ENCODE measurements around the gene ZFY.
"Not testable (repeated sequence)": the region's sequence is repeated elsewhere in the genome, so short reads cannot be mapped to it uniquely, and the experiment has no call there.

Gene ZFY

GRCh38 chrY:2979283-2979682, 44.1 kb downstream of the ZFY start:
- DNase-seq, result no peak

- DNase-seq, result no peak
These were observed 49.3 kb downstream of the ZFY start for GRCh38 chrY:2984491-2984890.

- DNase-seq, result not testable (repeated sequence)
These were observed 52.0 kb downstream of the ZFY start for GRCh38 chrY:2987178-2987577.

- DNase-seq, result not testable (repeated sequence)
These were observed 62.2 kb downstream of the ZFY start for GRCh38 chrY:2997369-2997768.

- no peak for DNase-seq
These were observed 67.0 kb downstream of the ZFY start for GRCh38 chrY:3002190-3002589.

- no peak for DNase-seq
These were observed 67.7 kb downstream of the ZFY start for GRCh38 chrY:3002680-3003515.

- DNase-seq, result no peak
These were observed 68.3 kb downstream of the ZFY start for GRCh38 chrY:3003516-3003830.

- DNase-seq, result no peak
These were observed 68.7 kb downstream of the ZFY start for GRCh38 chrY:3003846-3004245.

GRCh38 chrY:3006031-3006430, 70.8 kb downstream of the ZFY start:
- DNase-seq, result not testable (repeated sequence)

GRCh38 chrY:3007967-3008366, 72.8 kb downstream of the ZFY start:
- DNase-seq, result no peak

- DNase-seq, result no peak
These were observed 77.0 kb downstream of the ZFY start for GRCh38 chrY:3012226-3012625.

GRCh38 chrY:3016594-3016993, 81.4 kb downstream of the ZFY start:
- DNase-seq, result no peak

GRCh38 chrY:3018546-3018945, 83.4 kb downstream of the ZFY start:
- no peak for DNase-seq

- no peak for DNase-seq
These were observed 84.4 kb downstream of the ZFY start for GRCh38 chrY:3019584-3019983.

- DNase-seq, result no peak
These were observed 86.0 kb downstream of the ZFY start for GRCh38 chrY:3021176-3021575.

GRCh38 chrY:3023606-3024005, 88.4 kb downstream of the ZFY start:
- DNase-seq, result no peak

GRCh38 chrY:3025357-3025756, 90.2 kb downstream of the ZFY start:
- DNase-seq, result no peak
